Measurements from ENCODE around the gene NPFF. TPM values are rescaled to one million over a fixed set of nuclear protein-coding genes. Genes with fewer than 3 reads are reported as not detected.
"Not testable (repeated sequence)": the region's sequence is repeated elsewhere in the genome, so short reads cannot be mapped to it uniquely, and the experiment has no call there.

The NPFF gene
- total RNA-seq, 1 donor from 2014 or later = not detected

DNA sequence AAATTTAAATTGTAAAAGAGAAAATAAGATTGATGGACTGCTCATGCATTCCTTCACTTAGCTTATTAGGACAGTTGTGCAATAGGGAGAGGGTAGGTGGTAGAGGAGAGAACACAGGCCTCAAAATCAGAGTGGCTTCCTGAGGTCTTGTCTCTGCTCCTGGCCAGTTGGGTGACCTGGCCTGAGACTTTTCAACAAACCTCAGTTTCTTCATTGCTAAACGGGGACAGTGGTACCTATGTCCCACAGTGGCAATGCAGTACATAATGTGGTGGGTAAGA lies 10.6 kb downstream of the NPFF start:
- DNase-seq (ENCODE audit: low read depth) = no peak

- peak; percentile 72 for DNase-seq (ENCODE audit: low read depth)
These were observed 11.2 kb downstream of the NPFF start for GRCh38 chr12:53495903-53496751.

DNA sequence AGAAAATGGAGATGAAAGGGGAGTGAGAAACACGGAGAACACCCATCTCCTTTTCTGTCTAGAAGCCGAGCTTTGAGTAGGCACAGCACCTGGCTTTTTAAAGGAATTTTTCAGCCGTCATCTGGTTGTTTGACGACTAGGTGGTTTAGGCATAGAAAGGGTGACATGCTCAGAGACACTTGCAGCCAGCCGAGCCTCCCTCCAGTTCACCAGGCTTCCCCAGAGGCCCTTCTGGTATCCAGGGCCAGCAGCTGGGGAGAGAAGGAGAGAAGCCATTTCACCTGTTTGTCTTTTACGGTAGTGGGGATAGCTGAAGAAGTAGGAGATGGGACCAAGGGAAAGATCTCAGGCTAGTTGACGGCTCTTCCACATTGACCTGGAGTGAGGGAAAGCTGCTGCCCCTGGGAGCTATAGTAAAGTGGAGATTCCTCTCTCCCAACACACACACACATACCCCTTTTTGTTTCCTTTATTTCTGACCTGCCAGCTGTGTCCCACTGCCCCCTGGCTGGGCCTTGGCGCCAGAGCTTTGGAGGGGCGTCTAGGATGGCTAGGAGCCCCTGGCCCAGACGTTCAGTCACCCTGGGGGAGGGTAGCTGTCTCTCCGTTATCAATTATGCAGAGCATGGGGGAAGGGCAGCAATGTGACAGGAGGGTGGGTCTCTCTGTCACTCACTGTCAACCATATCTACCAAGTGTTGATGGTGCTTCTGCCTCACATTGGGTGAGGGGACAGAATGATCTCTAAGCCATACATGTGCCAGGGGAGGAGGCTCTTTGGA lies 13.5 kb downstream of the NPFF start:
- no peak for DNase-seq (ENCODE audit: low read depth)

DNA sequence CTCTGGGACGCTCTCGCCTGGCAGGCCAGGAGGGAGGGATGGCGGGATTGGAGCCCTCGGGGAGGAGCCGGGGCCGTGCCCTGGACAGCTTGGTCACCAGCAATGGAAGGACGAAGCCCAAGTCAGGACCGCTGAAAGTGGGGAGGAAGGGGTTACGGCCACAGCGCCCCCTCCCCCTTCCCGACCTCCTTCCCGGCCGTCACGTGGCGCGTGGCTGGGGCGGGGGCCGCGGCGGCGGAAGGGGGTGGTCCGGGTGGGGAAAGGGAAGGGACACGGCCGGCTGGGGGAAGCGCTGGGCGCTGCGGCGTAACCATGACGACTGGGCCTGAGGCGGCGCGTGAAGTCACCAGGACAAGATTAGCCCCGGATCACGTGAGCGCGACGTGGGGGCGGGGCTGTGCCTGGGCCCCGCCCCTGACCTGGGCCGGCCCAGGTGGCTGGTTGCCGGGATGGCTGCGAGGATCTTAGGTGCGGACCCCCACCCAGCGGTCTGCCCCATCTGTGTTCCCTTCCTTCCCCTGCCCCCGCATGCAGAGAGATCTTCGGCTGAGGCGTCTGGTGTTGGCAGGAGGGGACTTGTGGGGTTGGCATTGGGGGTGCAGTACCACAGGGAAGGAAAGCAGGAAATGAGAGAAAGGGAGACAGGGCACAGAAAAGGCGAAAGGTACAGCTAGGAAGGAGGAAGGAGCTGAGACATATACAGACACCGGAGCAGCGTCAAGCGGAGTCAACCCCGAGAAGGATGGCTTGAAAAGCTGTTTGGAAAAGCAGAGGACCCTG lies 14.3 kb downstream of the NPFF start:
- DNase-seq (ENCODE audit: low read depth) = peak; percentile 78

DNA sequence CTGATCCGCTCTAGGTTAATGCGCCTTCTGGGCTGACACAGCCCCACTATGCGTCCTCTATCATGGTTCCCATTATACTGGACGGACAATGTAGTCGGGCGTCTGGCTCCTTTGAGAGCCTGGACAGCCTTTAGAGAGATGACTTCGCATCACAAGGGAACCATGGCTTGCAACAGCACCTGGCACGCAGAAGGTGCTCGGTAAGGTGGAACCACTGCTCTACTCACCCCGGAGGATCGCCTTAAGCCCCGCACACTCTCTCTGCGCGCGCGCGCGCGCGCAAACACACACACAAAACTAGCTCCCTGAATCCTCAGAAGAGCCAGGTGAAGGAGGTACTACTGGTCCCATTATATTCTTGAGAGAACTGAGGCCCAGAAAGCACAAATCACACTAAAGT lies 15.1 kb downstream of the NPFF start:
- DNase-seq (ENCODE audit: low read depth) = no peak

- DNase-seq (ENCODE audit: low read depth) = peak; percentile 77
These were observed 17.9 kb downstream of the NPFF start for GRCh38 chr12:53489242-53489864.

DNA sequence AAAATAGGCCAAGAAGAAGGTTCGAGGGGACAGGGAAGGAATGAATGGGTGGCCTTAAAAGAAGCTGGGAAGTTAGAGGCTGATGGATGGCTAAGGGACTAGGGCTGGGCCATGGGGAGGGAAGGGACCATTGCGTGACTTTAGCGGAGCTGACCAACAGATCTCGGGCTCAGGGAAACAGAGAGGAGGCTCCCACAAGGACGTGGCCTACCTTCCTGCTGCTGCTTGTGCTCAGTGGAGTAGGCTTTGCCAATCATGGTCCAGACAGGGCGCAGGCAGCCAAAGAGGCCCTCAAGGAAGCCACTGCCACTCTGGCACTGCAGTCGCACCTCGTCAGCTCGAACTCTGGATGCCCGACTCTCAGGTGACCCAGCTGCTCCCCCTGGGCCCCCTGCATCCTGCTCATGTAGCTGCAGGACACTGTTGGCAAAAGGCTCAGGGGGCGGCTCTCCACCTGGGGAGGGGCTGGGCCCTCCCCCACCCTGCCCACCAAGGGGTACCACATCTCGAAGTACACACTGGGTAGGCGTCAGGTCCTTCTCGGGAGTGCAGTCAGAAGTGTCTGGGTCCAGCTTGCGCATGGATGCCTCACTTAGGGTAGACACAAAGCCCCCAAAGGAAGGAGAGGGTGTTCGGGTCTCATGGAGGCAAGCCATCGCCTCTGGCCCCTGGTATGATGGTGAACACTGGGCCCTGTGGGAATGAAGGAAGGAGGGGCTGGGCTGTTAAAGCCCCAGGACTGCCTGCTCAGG lies 20.4 kb downstream of the NPFF start:
- no peak for DNase-seq (ENCODE audit: low read depth)

- DNase-seq (ENCODE audit: low read depth) = no peak
These were observed 21.1 kb downstream of the NPFF start for GRCh38 chr12:53485955-53486735.

GRCh38 chr12:53484686-53485575 lies 22.4 kb downstream of the NPFF start:
- peak; percentile 77 for DNase-seq (ENCODE audit: low read depth)

- no peak for DNase-seq (ENCODE audit: low read depth)
These were observed 23.3 kb downstream of the NPFF start for GRCh38 chr12:53483979-53484377.

- DNase-seq (ENCODE audit: low read depth) = no peak
These were observed 23.9 kb downstream of the NPFF start for GRCh38 chr12:53483225-53483978.

DNA sequence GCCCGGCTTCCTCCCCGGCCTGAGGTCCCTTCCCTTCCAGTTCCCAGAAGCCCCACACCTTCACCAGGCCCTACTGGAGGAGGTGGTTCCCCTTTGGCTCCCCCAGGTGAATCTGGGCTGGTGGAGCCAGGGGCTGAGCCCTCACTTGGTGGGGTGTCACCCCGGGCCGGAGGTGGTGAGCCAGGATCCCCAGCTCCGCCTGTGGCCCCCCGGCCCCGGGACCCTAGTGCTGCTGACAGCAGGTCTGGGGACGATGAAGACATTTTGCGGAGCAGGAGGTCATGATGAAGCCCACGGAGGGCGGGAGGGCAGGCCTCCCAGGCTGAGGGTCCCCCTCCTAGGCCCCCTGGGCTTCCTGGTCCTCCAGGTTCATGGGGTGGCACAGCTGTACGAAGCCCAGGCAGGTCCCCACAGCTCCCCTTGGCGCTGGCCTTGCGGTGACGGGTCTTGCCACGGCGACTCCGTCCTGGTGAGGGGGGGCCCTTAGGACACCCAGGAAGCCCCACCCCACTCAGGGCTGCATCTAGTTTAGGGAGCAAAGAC lies 24.6 kb downstream of the NPFF start:
- no peak for DNase-seq (ENCODE audit: low read depth)

DNA sequence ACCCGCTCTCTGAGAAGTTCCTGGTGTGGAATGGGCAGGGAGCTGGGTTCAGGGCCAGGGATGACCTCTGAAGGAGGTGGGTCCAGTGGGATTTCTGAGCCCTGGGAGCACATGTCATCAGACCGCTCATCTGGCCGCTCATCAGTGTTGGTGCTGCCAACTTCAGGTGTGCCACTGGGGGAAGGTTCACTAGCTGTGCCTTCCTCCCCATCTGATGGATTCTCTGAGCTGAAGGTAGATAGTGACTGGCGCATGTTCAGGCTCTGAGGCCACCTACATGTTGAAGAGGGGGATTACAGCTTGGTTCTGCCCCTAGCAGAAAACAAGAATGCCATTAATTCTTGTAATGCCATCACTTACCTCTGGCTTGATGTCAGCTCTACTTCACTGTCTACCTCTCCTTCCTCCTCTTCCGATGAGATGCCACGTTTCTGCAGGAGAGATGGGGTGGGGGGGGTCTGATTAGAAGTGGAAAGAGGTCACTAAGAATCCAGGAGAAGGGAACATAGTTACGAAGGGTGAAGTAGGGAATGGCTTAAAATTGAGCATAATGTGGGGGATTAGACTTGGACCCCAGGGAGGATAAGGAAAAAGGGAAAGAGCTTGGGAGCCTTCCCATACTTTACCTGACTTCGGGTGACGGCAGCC lies 25.2 kb downstream of the NPFF start:
- no peak for DNase-seq (ENCODE audit: low read depth)

- DNase-seq (ENCODE audit: low read depth) = not testable (repeated sequence)
These were observed 25.8 kb downstream of the NPFF start for GRCh38 chr12:53481458-53481857.

DNA sequence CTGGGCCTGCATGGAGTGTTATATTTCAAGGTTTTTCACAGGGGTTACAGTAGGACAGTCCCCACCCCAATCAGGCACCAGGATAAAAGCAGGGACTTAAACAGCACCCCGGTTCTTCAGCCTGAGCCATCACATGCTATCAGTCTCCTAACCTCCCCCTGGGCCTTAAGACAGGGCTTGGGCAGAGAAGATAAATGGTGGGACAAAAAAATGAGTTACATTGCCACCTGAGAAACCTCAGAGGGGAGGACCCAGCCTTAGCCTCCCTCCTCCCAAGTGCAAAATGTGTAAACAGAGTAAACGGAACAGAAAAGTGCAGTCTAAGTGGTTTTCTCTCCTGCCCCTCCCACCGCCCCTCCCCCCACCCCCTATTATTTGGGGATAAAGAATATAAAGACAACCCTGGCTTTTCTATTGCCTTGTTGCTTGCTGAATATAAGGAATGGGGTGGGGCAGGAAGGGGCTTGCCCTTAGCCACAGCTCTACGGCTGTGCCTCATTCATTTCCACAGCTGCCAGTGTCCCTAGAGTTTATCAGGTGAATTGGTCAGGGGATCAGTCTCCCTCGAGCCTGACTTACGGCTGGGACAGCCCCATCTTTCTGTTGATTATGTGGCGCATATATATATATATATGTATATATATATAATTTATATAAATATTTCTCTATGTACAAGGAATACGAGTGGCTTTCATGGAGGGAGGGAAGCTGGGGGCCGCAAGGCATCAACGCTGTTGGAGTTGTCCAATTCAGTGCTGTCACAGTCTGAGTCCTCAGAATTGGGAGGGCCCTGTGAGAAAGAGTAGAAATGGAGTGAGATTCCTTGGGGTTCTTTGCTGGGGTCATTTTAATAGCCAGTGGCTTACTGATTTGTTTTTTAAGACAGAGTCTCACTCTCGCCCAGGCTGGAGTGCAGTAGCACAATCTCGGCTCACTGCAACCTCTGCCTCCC lies 26.5 kb downstream of the NPFF start:
- DNase-seq (ENCODE audit: low read depth) = no peak

GRCh38 chr12:53479331-53479730 lies 28.0 kb downstream of the NPFF start:
- no peak for DNase-seq (ENCODE audit: low read depth)

GRCh38 chr12:53478865-53479264 lies 28.4 kb downstream of the NPFF start:
- DNase-seq (ENCODE audit: low read depth) = no peak

All from renal cortical epithelial cell (primary cell).